ENCODE measurements around the gene EED.
A peak's percentile ranks its signal among the peaks of the same experiment; 100 is the strongest.
"Not testable (repeated sequence)": the region's sequence is repeated elsewhere in the genome, so short reads cannot be mapped to it uniquely, and the experiment has no call there.

The EED gene

DNA sequence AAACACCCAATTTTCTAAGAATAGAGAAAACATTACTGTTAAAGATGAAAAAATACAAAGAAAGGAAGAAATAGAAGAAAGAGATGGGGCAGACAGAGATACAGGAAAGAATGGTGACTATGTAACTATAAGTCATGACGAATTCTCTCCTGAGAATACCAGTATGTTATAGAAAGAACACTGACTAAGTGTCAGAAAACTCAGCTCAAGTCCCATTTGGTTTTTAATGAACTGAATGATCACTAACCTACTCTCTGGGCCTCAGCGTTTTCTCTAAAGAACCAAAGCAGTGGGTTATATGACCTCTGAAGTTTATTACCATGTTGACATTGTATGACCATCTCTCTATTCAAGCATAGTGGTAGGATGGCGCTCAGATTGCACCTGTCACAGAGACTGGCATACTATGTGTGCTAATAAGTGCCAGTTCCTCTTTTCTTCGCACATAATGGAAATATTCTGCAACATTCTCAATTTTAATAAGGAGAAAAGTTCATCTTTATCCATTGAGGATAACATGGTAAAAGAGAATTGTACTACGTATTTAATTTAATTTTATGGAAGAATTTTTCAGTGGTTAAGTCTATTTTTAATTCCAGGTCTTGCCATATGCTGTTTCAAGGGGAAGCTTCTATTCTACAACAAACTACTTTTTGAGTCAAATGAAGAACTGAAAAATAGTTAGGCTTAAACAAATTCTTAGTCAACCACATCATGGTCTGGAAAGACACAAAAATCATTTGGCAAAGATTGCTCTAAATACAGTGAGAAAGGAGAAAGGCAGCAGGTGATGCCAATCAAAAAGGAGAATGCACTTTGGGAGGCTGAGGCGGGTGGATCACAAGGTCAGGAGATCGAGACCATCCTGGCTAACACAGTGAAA is 25.0 kb upstream of the EED start:
- no peak for DNase-seq

DNA sequence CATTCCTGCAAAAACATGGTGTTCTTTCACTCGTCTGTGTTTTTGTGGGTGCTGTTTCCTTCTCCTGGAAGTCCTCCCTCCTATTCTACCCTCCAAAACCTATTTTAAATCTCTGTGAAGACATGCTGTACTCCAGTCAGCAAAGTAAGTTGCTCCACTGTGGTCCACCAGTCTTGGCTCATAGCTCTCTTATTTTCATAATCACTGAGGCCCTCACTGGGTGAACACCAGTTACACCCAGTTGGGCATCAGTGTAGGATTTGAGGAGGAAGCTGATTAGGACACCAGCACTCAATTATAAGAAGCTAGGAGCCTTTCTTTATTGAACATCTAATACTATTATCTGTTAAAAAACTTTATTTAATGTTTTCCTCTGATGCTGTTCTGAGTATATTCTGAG is 23.9 kb upstream of the EED start:
- no peak for DNase-seq

DNA sequence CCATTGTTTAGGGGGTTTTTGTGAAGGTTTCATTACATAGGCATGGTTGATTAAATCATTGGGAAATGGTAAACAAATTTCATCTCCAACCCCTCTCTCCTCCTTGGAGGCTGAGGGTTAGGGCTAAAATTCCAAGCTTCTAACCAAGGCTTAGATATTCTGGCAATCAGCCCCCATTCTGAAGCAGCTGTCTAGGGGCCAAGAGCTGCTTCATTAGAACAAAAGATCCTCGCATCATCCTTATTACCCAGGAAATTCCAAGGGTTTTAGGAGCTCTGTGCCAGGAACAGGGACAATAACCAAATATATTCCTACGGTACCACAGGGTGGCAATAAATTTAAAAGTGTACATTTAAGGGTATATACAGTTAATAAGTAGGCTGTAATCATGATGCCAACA is 22.5 kb upstream of the EED start:
- DNase-seq = no peak

DNA sequence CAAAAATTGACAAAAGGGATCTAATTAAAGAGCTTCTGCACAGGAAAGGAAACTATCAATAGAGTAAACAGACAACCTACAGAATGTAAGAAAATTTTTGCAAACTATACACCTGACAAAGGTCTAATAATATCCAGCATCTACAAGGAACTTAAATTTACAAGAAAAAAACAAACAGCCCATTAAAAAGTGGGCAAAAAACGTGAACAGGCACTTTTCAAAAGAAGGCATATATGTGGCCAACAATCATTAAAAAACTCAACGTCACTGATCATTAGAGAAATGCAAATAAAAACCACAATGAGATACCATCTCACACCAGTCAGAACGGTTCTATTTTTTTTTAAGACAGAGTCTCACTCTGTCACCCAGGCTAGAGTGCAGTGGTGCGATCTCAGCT is 20.0 kb upstream of the EED start:
- DNase-seq = not testable (repeated sequence)

DNA sequence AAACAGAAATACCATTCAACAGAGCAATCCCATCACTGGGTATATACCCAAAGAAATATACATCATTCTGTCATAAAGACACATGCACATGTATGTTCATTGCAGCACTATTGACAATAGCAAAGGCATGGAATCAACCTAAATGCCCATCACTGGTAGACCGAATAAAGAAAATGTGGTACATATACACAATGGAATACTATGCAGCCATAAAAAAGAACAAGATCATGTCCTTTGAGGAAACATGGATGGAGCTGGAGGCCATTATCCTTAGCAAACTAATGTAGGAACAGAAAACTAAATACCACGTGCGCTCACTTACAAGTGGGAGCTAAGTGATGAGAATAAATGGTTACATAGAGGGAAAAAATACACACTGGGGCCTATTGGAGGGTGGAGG is 19.2 kb upstream of the EED start:
- DNase-seq = not testable (repeated sequence)

DNA sequence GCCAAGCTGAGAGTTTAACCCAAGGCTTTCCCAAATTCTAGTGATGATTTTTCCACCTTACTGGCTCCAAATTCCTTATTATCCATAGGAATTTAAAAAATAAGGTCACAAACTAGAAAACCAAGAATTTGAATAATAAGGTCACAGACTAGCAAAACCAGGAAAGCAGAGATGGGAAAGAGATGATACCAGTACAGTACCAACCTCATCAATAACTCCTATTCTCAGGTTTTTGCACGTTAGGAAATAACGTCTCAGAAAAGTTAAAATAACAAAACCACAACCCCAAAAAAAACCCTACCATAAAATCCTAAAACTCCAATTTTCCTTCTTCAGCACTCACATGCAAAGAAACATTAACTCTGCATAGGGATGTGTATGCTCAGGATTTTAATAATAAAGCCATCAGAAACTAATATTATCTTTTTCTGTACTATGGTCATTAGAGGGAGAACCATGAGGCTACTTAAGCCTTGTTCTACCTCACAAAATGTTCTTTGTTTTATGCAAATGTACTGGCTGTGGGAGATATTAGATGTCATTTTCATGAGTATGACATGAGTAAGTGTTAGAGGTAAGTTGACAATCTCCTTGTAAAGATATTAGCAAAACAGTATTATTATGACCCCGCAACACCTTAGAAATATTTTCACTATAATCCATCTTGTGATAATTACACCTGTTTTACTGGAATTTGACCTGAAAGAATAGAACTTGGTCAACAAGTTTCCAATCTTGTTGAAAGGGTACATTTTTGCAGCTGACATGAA is 16.1 kb upstream of the EED start:
- DNase-seq = no peak

DNA sequence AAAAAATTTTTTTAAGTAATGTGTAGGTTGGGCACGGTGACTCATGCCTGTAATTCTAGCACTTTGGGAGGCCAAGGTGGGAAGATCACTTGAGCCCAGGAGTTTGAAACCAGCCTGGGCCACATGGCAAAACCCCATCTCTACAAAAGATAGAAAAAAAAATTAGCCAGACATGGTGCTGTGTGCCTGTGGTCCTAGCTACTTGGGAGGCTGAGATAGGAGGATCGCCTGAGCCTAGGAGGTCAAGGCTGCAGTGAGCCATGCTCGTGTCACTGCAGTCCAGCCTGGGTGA is 15.6 kb upstream of the EED start:
- DNase-seq = not testable (repeated sequence)

DNA sequence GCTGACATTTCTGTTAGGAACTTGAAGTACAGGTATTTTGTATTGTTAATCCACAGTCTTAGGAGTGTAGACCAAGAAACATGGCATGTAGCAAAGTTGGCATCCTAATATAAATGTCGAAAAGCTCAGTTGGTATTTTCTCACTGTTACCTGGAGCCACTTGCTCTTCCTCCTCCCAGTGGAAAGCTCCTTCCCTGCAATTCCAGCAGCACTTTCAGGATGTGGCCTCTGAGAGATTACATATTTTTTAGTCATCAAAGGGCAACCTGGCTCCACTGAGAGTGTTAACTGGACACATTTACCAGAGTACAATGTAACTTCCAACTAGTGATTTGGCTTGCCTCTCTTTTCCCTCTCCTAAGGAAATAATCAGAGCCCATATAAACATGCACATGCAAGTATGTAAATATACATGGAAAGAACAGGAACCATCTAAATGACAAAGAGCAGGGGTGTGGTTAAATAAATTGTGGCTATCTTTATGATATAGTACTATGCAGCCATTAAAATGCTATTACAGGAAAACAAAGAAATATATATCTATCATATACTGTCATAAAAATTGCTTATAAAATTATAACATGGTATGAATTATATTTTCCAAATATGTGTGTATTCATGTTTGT is 14.3 kb upstream of the EED start:
- DNase-seq = peak; percentile 12

DNA sequence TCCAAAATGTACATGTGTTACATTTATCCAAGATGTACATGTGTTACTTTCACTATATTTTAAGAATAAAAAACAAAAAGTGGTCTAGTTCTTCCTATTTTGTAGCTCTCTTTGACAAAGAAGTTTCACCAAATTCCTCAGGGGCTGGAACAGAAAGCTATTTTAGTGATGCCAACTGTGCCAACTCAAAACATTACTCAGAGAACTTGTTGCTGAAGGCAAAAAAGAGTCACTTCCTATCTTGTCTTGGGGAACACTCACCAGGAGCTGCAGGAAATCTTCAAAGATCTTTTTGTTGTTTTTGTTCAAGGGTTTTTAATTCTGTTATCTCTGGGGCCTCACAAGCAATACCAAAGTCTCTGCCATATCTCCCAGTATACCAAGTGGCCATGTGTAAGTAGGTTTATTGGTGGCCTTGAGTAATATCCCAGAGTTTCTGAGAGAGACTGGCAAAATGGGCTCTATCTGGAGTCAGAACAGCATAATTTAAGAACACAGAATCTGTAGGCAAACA is 13.6 kb upstream of the EED start:
- DNase-seq = no peak

DNA sequence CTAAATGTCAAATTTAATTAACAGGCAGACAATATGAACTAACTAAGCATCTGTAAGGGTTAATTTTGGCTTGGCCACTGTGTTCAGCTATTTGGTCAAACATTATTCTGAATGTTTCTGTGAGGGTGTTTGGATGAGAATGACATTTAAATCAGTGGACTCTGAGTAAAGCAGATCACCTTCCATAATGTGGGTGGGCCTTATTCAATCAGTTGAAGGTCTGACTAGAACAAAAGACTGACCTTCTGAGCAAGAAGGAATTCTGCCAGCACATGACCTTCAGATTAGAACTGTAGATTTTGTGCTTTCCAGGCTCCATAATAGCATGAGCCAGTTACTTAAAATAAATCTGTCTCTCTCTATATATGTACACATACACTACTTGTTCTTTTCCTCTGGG is 12.0 kb upstream of the EED start:
- no peak for DNase-seq

DNA sequence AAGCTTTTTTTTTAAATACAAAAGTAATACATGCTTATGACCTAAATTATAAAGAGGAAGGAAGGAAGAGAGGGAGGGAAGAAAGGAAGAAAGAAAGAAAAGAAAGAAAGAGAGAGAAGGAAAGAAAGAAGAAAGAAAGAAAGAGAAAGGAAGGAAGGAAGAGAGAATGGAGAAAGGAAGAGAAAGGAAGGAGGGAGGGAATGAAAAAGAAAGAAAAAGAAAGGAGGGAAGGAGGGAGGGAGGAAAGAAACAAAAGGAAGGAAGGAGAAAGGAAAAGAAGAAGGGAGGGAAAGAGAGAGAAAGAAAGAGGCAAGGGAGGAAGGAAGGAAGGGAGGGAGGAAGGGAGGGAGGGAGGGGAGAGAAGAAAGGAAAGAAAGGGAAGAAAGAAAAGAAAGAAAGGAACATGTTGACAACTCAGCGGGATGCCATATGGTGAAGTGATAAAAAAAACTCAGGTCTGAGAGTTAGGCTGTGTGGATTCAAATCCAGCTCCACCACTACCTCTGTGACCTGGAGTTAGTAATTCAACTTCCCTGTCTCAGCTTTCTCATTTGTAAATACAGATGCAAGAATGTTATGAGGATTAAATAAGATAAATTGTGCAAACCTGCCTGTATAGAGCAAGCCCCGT is 9.6 kb upstream of the EED start:
- peak; percentile 23 for DNase-seq

DNA sequence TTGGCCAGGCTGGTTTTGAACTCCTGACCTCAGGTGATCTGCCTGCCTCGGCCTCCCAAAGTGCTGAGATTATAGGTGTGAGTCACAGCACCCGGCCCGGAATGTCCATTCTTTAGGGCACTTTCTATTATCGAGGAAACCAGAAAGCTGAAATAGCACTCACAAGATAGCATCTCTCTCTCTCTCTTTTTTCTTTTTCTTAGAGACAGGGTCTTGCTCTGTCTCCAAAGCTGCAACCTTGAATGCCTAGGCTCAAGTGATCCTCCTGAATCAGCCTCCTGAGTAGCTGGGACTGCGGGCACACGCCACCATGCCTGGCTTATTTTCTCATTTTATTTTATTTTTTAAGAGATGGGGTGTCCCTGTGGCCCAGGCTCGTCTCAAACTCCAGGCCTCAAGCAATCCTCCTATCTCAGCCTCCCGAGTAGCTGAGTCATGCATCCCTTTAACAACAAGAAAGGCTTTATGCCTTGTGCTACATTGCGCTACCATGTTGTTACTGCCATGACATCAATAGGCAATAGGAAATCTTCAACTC is 7.2 kb upstream of the EED start:
- DNase-seq = no peak

DNA sequence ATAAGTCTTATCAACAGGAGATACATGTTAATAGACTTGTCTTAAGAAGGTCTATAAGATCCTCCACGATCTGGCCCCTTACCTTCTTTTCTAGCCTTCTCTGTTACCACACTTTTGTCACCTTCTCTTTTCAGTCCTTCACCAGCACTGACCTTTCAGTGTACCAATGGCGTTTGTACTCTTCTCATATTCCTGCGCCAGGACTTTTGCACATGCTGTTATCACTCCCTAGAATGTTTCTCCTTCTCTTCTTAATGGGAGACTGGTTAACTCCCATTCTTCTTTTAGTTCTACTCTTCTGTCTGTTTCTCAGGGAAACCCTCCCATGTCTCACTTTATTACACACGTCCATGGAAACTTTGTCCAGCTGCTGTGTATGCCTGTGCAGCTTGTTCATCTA is 4.4 kb upstream of the EED start:
- DNase-seq = no peak

DNA sequence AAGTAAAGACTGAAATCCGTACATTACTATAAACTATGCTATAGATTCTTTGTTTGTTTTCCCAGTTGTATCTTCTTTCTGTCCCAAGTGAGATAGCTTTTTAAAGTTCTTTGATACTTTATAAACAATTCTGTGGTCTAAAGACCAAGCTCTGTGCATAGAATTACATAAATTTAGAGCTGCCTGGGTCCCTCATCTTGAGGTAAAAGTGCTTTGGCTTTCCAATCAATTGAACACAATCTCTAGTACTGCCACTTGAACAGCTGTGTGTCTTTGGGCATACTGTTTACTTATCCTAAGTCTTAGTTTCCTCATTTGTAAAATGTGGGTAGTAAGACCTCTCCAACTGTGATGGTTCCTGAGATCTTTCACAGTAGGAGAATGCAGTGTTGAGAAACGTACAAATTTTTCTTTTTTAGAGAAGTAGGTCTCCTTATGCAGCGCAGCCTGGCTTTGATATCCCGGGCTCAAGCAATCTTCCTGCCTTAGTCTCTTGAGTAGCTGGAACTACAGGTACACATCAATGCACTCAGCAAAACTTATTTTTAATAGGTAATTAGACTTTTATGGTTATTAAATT is 2.5 kb upstream of the EED start:
- DNase-seq = no peak

DNA sequence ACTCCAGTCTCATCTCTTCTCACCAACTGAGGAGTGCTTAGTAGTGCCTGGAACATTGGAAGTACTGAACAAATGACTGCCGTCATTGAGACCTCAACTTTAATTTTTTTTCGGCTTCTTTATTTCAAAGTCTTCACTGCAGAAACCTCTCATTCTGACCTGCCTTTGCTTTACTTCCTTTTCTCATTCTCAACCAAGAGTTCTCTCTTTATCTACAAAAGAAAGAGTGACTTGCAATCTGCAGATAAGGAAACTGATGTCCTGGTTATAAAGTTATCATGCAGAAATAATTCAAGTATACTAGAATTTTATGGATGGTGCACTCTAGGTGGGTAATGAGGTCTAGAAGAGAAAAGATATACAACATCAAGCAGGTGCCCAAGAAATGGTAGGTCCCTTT is 1.2 kb upstream of the EED start:
- no peak for DNase-seq

DNA sequence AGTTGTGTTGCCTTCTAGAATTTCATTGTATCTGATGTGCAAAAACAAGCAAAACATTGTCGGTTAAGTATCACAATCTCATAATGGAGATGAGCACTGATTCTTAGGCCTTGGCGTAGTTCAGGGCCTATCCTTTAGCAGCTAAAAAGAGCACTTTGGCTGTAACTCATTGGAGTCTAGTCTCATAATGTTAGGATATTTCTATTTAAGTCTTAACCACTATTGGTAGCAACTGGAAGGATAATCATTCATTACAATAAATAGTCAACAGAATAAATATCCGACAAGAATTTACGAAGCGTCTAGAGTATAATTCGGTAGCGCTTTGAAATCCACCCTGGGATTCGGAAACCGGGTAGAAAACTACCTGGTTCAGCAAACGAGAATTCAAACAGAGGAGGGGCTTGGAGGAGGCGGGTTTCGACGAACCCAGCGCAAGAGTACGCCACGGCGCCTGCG is 461 bp upstream of the EED start:
- peak; percentile 96 for DNase-seq

DNA sequence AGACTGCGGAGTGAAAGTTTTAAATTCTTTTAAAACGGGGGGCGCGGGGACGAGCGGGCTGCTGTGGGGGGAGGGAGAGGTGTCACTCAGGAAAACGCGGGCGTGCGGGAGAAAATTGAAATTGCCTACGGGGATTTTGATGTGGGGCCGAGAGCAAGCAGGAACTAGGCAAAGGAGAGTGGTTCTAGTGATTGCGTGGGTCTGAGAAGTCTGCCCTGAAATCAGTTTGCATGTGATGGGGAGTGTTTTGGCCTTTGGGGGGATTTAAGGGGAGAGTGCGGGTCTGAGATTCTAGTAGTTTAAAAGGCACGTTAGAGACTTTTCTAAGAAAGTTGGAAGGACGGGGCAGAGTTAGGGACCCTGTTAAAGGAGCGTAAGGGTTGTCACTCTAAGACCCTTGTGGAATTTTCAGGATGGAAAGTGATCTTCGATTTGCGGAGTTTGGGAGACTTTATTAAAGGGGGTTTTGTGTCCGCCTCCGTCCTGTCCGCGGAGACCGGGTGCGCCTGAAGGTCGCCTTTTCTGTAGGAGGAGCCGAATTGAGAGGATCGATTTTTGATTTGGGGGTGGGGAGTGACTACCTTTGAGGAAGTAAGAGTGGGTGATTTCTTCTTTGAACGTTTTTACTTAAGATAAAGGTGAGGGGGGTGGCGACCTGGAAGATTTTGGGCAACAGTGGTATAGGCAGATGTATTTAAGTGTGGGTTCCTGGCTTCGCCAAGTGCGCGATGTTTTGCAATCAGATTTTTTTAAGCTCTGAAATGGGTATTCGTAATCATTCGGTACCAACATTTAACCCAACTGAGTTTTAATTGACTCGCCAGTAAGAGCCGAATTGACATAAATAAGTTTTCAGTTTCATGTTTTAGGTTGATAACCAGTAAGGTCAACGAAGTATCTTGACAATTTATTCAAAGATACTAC is 1.1 kb downstream of the EED start:
- DNase-seq = peak; percentile 91

DNA sequence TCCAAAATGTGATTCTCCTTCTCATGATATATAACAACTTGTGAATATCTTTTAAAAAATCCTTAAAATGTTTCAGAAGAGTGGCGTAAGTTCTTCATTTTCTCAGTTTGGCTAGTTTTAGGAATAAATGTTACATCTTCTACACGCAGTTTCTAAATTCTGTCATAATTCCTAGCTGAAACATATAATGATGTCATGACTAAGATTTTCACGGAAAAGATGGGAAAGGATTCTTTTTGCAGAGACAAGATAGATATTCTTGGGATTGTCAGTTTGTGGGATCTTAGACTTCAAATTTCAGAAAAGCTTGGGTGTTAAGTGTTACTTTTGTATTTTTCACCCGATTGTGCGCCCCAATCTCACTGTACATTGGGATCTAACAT is 1.7 kb downstream of the EED start:
- DNase-seq = peak; percentile 14

DNA sequence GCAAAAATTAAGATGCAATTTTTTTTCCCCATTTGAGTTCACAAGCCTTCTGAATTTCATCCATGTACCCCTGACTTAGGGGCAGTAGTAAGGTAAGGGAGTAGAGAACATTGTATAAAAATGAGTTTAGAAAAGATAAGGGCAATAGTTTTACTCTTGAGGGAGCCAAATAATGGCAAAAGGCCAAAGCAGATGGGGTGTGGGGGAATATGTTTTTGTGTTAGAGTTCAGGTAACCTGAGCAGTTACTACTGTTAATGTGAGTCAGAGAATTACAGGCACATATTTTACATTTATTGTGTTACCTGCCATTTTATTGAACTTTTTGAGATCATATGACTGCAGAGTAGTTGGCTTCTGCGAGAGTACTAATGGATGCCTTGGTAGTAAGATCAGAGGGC is 3.1 kb downstream of the EED start:
- DNase-seq = peak; percentile 75

DNA sequence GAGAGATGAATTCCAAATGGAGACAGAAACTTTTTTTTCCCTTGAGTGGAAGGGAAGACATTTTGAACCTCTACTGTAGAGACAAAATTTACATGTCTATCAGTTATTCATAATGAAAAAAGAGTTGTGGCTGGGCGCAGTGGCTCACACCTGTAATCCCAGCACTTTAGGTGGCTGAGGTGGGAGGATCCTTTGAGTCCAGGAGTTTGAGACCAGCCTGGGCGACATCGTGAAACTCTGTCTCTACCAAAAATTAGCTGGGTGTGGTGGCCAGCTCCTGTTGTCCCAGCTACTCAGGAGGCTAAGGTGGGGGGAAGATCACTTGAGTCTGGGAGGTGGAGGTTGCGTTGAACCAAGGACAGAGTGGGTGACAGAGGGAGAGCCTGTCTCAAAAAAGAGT is 4.1 kb downstream of the EED start:
- no peak for DNase-seq

DNA sequence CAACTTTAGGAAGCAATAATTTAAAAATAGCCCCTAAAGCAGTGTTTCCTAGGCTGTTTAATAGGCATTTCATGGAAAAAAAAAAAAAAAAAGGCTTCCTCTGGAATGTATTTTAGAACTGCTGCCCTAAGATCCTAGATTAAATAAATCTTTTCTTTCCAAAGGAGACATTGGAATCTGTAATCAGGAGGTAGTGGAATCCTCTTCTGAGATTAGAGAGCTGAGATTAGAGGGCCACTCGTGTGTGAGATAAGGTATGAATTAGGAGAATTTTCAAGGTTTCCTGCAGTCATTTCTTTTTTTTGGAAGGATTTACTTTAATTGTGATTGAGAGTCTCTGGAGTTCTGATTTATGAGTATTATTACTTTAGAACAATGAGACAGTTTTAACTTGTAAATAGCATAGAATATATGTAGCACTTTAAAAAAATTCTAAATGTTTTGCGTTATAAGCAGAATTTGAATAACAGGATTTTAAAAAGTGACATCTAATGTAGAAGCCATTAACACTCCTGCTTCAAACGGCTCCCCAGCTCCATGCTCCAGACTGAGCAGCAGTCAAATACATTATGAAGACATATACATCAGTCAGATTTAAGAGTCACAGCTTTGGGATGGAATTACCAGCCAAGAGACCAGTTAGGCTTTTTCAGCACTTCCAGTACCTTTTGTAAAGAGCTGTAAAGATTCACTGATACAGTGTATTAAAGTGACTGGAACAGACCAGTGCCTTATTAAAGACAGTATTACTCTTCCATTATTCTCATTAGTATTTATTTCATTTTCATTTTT is 5.0 kb downstream of the EED start:
- DNase-seq = peak; percentile 9

Data from NCI-H69 (cell line).